Endodermal cell (in vitro differentiated cells): ENCODE measurements around the gene ADSS1. TPM values are rescaled to one million over a fixed set of nuclear protein-coding genes. Genes with fewer than 3 reads are reported as not detected.

Experiments used
- DNase-seq: peaks from one replicate; pipeline ENCODE4 v3.0.0-alpha.2; 2017
- H3K27ac ChIP-seq: 2 replicates; pipeline ENCODE4 v1.5.1; 2013; ENCODE audit warnings: mild to moderate bottlenecking, low read depth, low read length, moderate library complexity
- H3K27me3 ChIP-seq: 2 replicates; pipeline ENCODE4 v1.6.1; 2013; ENCODE audit warnings: mild to moderate bottlenecking, low read length, moderate library complexity; ENCODE audit not compliant: insufficient read depth, control insufficient read depth, poor library complexity, severe bottlenecking
- H3K36me3 ChIP-seq: 2 replicates; pipeline ENCODE4 v1.7.0; 2013; ENCODE audit warnings: mild to moderate bottlenecking, low read length, moderate library complexity; ENCODE audit not compliant: control insufficient read depth, insufficient read depth
- H3K4me1 ChIP-seq: one replicate; pipeline ENCODE4 v1.7.0; 2013; ENCODE audit warnings: low read length; ENCODE audit not compliant: control insufficient read depth, insufficient read depth
- H3K4me3 ChIP-seq: 2 replicates; pipeline ENCODE4 v1.5.1; 2013; ENCODE audit warnings: mild to moderate bottlenecking, low read length, moderate library complexity
- H3K9ac ChIP-seq: 2 replicates; pipeline ENCODE4 v1.6.1; 2013; ENCODE audit warnings: mild to moderate bottlenecking, low read length, moderate library complexity; ENCODE audit not compliant: poor library complexity, severe bottlenecking; ENCODE audit errors: extremely low read depth
- H3K9me3 ChIP-seq: 2 replicates; pipeline ENCODE4 v1.6.1; 2013; ENCODE audit warnings: mild to moderate bottlenecking, low read length, moderate library complexity; ENCODE audit not compliant: control insufficient read depth
- H3K27ac Mint-ChIP-seq: 2 replicates; pipeline ENCODE4 v1.8.0; 2020; ENCODE audit warnings: mixed read lengths
- H3K27me3 Mint-ChIP-seq: 2 replicates; pipeline ENCODE4 v1.8.0; 2021; ENCODE audit warnings: mild to moderate bottlenecking, mixed read lengths; ENCODE audit not compliant: insufficient read depth
- H3K36me3 Mint-ChIP-seq: 2 replicates; pipeline ENCODE4 v1.8.0; 2020; ENCODE audit warnings: low read depth, mixed read lengths
- H3K4me1 Mint-ChIP-seq: 2 replicates; pipeline ENCODE4 v1.8.0; 2020; ENCODE audit warnings: mixed read lengths
- H3K4me3 Mint-ChIP-seq: 2 replicates; pipeline ENCODE4 v1.8.0; 2020; ENCODE audit warnings: mild to moderate bottlenecking, moderate library complexity, mixed read lengths
- H3K9me3 Mint-ChIP-seq: 2 replicates; pipeline ENCODE4 v1.8.0; 2020; ENCODE audit warnings: mild to moderate bottlenecking, mixed read lengths
- CTCF ChIP-seq: fragments of 200-600 bp; sonication (generic); conservative IDR thresholded peaks from 2 replicates; pipeline ENCODE4 v1.5.0; 2021; ENCODE audit warnings: antibody characterized with exemption, mild to moderate bottlenecking
- WGBS, 2 experiments: methylation state at CpG; one replicate each; pipeline versions ENCODE4 v1.1.5 to v1.1.7; 2013; ENCODE audit warnings: missing lambda C conversion rate in 2 of 2, mixed read lengths in 1 of 2; ENCODE audit not compliant: insufficient coverage in 1 of 2, insufficient read length in 1 of 2; 5-methylcytosine and 5-hydroxymethylcytosine counted together
- total RNA-seq, 2 donors: library from RNA; stranded (reverse); fragmentation: NEBNext Ultra II Directional in 1 of 2; extraction: Animal tissue kit (Norgen Biotek cat#: 25700) in 1 of 2; gene quantifications; 2 replicates in 1 of 2; 3 replicates in 1 of 2; pipeline ENCODE4 v1.2.1, GENCODE V29; 2021

Gene ADSS1
- total RNA-seq, 2 donors from 2014 or later, result 15.8 to 31.0 TPM

- Histone ChIP-seq H3K36me3 (no peaks in the 10 kb centered on the region), H3K4me3 (no peak overlapping the region), H3K27me3 (no peaks in the 10 kb centered on the region), H3K27ac (no peak overlapping the region), H3K9me3 (no peaks in the 10 kb centered on the region), H3K4me1 (no peaks in the 10 kb centered on the region), H3K9ac (no peak overlapping the region)
- no peak overlapping the region for H3K4me3 Mint-ChIP-seq
- H3K9me3 Mint-ChIP-seq, result no peaks in the 10 kb centered on the region
- peaks cover 10% of the 10 kb centered on the region for H3K36me3 Mint-ChIP-seq
- no peak for DNase-seq
- 87% methylated on average over 24 to 28 of the region's 28 CpGs for WGBS, 2 experiments
- H3K27me3 Mint-ChIP-seq, result no peaks in the 10 kb centered on the region
- H3K4me1 Mint-ChIP-seq, result no peaks in the 10 kb centered on the region
- H3K27ac Mint-ChIP-seq, result no peak overlapping the region
- no peak for TF ChIP-seq CTCF
Observed at GRCh38 chr14:104743461-104744380, 19.7 kb downstream of the ADSS1 start.

GRCh38 chr14:104744484-104744883, 20.5 kb downstream of the ADSS1 start:
- peaks cover 2% of the 10 kb centered on the region for H3K9me3 Mint-ChIP-seq

GRCh38 chr14:104745431-104745830, 21.4 kb downstream of the ADSS1 start:
- H3K27ac Mint-ChIP-seq, result no peak overlapping the region
- TF ChIP-seq CTCF, result no peak
- peaks cover 7% of the 10 kb centered on the region for H3K36me3 Mint-ChIP-seq
- H3K4me3 Mint-ChIP-seq, result no peak overlapping the region
- Histone ChIP-seq H3K4me3 (no peak overlapping the region), H3K27ac (no peak overlapping the region), H3K9ac (no peak overlapping the region), H3K36me3 (no peaks in the 10 kb centered on the region), H3K4me1 (no peaks in the 10 kb centered on the region), H3K9me3 (peaks cover 7% of the 10 kb centered on the region), H3K27me3 (no peaks in the 10 kb centered on the region)
- no peak for DNase-seq
- peaks cover 11% of the 10 kb centered on the region for H3K9me3 Mint-ChIP-seq
- 92 to 94% methylated on average over 7 to 9 of the region's 9 CpGs for WGBS, 2 experiments
- no peaks in the 10 kb centered on the region for H3K4me1 Mint-ChIP-seq
- H3K27me3 Mint-ChIP-seq, result peaks cover 3% of the 10 kb centered on the region

More at GRCh38 chr14:104744484-104744883, 20.5 kb downstream of the ADSS1 start:
- no peaks in the 10 kb centered on the region for H3K27me3 ChIP-seq
- DNase-seq, result no peak
- peak overlapping the region; percentile 36 for H3K27ac ChIP-seq
- no peak overlapping the region for H3K27ac Mint-ChIP-seq
- H3K4me1 ChIP-seq, result no peaks in the 10 kb centered on the region
- 92 to 93% methylated on average over 10 of the region's 10 CpGs for WGBS, 2 experiments
- H3K9me3 ChIP-seq, result peaks cover under 1% of the 10 kb centered on the region
- no peak for TF ChIP-seq CTCF
- H3K27me3 Mint-ChIP-seq, result no peaks in the 10 kb centered on the region
- no peaks in the 10 kb centered on the region for H3K36me3 ChIP-seq
- no peak overlapping the region for H3K4me3 Mint-ChIP-seq
- no peak overlapping the region for H3K9ac ChIP-seq
- H3K4me3 ChIP-seq, result no peak overlapping the region
- peaks cover 12% of the 10 kb centered on the region for H3K36me3 Mint-ChIP-seq
- H3K4me1 Mint-ChIP-seq, result no peaks in the 10 kb centered on the region
